HepG2 (cell line): ENCODE measurements around the gene NABP1. TPM values are rescaled to one million over a fixed set of nuclear protein-coding genes. Genes with fewer than 3 reads are reported as not detected.

ENCODE experiments used
- FOXA3 ChIP-seq: IDR thresholded peaks from 2 replicates; pipeline ENCODE4 v1.6.1; 2016; ENCODE audit warnings: missing genetic modification reagents, missing compliant biosample characterization
- GZF1 ChIP-seq: sonication (generic); formaldehyde crosslinking; IDR thresholded peaks from 2 replicates; pipeline ENCODE4 v1.5.1; 2020; ENCODE audit warnings: mild to moderate bottlenecking, missing genetic modification reagents
- KMT2A ChIP-seq: sonication (generic); formaldehyde crosslinking; IDR thresholded peaks from 2 replicates; pipeline ENCODE4 v1.4.0; 2020; ENCODE audit warnings: missing genetic modification reagents
- MYC ChIP-seq: sonication (generic); formaldehyde crosslinking; IDR thresholded peaks from 2 replicates; pipeline ENCODE4 v1.9.0; 2021; ENCODE audit warnings: missing genetic modification reagents, borderline replicate concordance
- NFATC3 ChIP-seq: sonication (generic); formaldehyde crosslinking; IDR thresholded peaks from 2 replicates; pipeline ENCODE4 v1.5.1; 2020; ENCODE audit warnings: mild to moderate bottlenecking, missing genetic modification reagents
- RFXANK ChIP-seq: IDR thresholded peaks from 2 replicates; pipeline ENCODE4 v1.6.1; 2016
- SRY ChIP-seq: sonication (generic); formaldehyde crosslinking; IDR thresholded peaks from 2 replicates; pipeline ENCODE4 v1.8.0; 2022; ENCODE audit warnings: mild to moderate bottlenecking, missing genetic modification reagents
- THRA ChIP-seq: sonication (generic); formaldehyde crosslinking; IDR thresholded peaks from 2 replicates; pipeline ENCODE4 v1.4.0; 2020; ENCODE audit warnings: missing genetic modification reagents, borderline replicate concordance
- XBP1 ChIP-seq: sonication (generic); formaldehyde crosslinking; IDR thresholded peaks from 2 replicates; pipeline ENCODE4 v1.5.0; 2020; ENCODE audit warnings: missing genetic modification reagents
- ZBTB33 ChIP-seq: sonication (generic); formaldehyde crosslinking; IDR thresholded peaks from 2 replicates; pipeline ENCODE4 v1.4.0; 2020; ENCODE audit warnings: missing genetic modification reagents
- ZMYM3 ChIP-seq: sonication (generic); formaldehyde crosslinking; IDR thresholded peaks from 2 replicates; pipeline ENCODE4 v1.5.1; 2020; ENCODE audit warnings: mild to moderate bottlenecking, missing genetic modification reagents
- ZNF101 ChIP-seq: sonication (generic); formaldehyde crosslinking; IDR thresholded peaks from 2 replicates; pipeline ENCODE4 v1.4.0; 2020; ENCODE audit warnings: mild to moderate bottlenecking, low read depth, missing genetic modification reagents, borderline replicate concordance
- ZNF274 ChIP-seq: sonication (generic); formaldehyde crosslinking; IDR thresholded peaks from 2 replicates; pipeline ENCODE4 v1.5.1; 2020; ENCODE audit warnings: mild to moderate bottlenecking, missing genetic modification reagents
- ZNF501 ChIP-seq: sonication (generic); formaldehyde crosslinking; IDR thresholded peaks from 2 replicates; pipeline ENCODE4 v1.5.1; 2020; ENCODE audit warnings: mild to moderate bottlenecking, moderate library complexity, missing genetic modification reagents
- ZNF547 ChIP-seq: sonication (generic); formaldehyde crosslinking; IDR thresholded peaks from 2 replicates; pipeline ENCODE4 v1.5.1; 2020; ENCODE audit warnings: mild to moderate bottlenecking, missing genetic modification reagents
- ZNF569 ChIP-seq: sonication (generic); formaldehyde crosslinking; IDR thresholded peaks from 2 replicates; pipeline ENCODE4 v1.5.0; 2020; ENCODE audit warnings: mild to moderate bottlenecking, missing genetic modification reagents, moderate library complexity, borderline replicate concordance
- ZNF672 ChIP-seq: sonication (generic); formaldehyde crosslinking; IDR thresholded peaks from 2 replicates; pipeline ENCODE4 v1.8.1; 2022; ENCODE audit warnings: missing genetic modification reagents
- ZNF782 ChIP-seq: sonication (generic); formaldehyde crosslinking; IDR thresholded peaks from 2 replicates; pipeline ENCODE4 v1.4.0; 2020; ENCODE audit warnings: missing genetic modification reagents, mild to moderate bottlenecking, borderline replicate concordance
- polyA plus RNA-seq, 8 experiments: library from polyadenylated mRNA; depleted of rRNA in 3 of 8; stranded (reverse) in 7 of 8; unstranded in 1 of 8; fragments of >200 nt; fragmentation: Illumina TruSeq in 4 of 8; extraction: Trizol in 4 of 8; gene quantifications; 2 replicates each; pipeline versions ENCODE4 v1.2.1 to v1.2.3, GENCODE V29; 2011 to 2016; ENCODE audit warnings: low read depth in 4 of 8, missing spikeins in 1 of 8, mixed read lengths in 1 of 8; ENCODE audit not compliant: insufficient read depth in 1 of 8
- total RNA-seq, 5 experiments: library from RNA; depleted of rRNA; stranded (reverse); fragments of >200 nt; fragmentation: Illumina TruSeq; extraction: Trizol; gene quantifications; 2 replicates each; pipeline ENCODE4 v1.2.3, GENCODE V29; 2016; ENCODE audit warnings: low read depth in 1 of 5
- TF ChIP-seq, protein P1 (sequence below): sonication (generic); formaldehyde crosslinking; IDR thresholded peaks from 2 replicates; pipeline ENCODE4 v1.4.0; 2020; ENCODE audit warnings: missing genetic modification reagents

Gene NABP1
- total and polyA plus RNA-seq, 2 of the 13 experiments (the other 11 are each of a cell fraction or from before 2014, with no cell fraction given), result 14.9 to 19.8 TPM

GRCh38 chr2:191677646-191678436, at the start of gene NABP1 (continued):
- peak; percentile 73 for TF ChIP-seq THRA (CRISPR knock-in tag)
- TF ChIP-seq ZNF569 (CRISPR knock-in tag), result no peak; the same call in 1 of the 2 replicates
- TF ChIP-seq ZNF501 (CRISPR knock-in tag), result peak; percentile 93
- peak; percentile 86; the same call in 1 of the 2 replicates for TF ChIP-seq RFXANK (CRISPR knock-in tag)
- 0 out of 2 replicates have a peak, but pooled peaks have one; percentile 59 for TF ChIP-seq ZNF672 (CRISPR knock-in tag)
- TF ChIP-seq, protein P1, sequence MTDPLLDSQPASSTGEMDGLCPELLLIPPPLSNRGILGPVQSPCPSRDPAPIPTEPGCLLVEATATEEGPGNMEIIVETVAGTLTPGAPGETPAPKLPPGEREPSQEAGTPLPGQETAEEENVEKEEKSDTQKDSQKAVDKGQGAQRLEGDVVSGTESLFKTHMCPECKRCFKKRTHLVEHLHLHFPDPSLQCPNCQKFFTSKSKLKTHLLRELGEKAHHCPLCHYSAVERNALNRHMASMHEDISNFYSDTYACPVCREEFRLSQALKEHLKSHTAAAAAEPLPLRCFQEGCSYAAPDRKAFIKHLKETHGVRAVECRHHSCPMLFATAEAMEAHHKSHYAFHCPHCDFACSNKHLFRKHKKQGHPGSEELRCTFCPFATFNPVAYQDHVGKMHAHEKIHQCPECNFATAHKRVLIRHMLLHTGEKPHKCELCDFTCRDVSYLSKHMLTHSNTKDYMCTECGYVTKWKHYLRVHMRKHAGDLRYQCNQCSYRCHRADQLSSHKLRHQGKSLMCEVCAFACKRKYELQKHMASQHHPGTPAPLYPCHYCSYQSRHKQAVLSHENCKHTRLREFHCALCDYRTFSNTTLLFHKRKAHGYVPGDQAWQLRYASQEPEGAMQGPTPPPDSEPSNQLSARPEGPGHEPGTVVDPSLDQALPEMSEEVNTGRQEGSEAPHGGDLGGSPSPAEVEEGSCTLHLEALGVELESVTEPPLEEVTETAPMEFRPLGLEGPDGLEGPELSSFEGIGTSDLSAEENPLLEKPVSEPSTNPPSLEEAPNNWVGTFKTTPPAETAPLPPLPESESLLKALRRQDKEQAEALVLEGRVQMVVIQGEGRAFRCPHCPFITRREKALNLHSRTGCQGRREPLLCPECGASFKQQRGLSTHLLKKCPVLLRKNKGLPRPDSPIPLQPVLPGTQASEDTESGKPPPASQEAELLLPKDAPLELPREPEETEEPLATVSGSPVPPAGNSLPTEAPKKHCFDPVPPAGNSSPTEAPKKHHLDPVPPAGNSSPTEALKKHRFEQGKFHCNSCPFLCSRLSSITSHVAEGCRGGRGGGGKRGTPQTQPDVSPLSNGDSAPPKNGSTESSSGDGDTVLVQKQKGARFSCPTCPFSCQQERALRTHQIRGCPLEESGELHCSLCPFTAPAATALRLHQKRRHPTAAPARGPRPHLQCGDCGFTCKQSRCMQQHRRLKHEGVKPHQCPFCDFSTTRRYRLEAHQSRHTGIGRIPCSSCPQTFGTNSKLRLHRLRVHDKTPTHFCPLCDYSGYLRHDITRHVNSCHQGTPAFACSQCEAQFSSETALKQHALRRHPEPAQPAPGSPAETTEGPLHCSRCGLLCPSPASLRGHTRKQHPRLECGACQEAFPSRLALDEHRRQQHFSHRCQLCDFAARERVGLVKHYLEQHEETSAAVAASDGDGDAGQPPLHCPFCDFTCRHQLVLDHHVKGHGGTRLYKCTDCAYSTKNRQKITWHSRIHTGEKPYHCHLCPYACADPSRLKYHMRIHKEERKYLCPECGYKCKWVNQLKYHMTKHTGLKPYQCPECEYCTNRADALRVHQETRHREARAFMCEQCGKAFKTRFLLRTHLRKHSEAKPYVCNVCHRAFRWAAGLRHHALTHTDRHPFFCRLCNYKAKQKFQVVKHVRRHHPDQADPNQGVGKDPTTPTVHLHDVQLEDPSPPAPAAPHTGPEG, result peak; percentile 89
- peak; percentile 33; the same call in 1 of the 2 replicates for TF ChIP-seq ZBTB33 (CRISPR knock-in tag)
- no peak; the same call in 1 of the 2 replicates for TF ChIP-seq XBP1 (CRISPR knock-in tag)
- peak; percentile 82 for TF ChIP-seq SRY (CRISPR knock-in tag)
- TF ChIP-seq MYC, result peak; percentile 87
- 0 out of 2 replicates have a peak, but pooled peaks have one; percentile 69 for TF ChIP-seq GZF1 (CRISPR knock-in tag)
- TF ChIP-seq KMT2A (CRISPR knock-in tag), result peak; percentile 79
- TF ChIP-seq ZNF274 (CRISPR knock-in tag), result peak; percentile 87
- no peak; the same call in 1 of the 2 replicates for TF ChIP-seq ZNF547
- TF ChIP-seq ZNF782, result no peak; the same call in 1 of the 2 replicates
- 0 out of 2 replicates have a peak, but pooled peaks have one; percentile 56 for TF ChIP-seq NFATC3
- peak; percentile 82 for TF ChIP-seq FOXA3 (CRISPR knock-in tag)
- TF ChIP-seq ZMYM3, result no peak; the same call in 1 of the 2 replicates
- TF ChIP-seq ZNF101 (CRISPR knock-in tag), result peak; percentile 28; the same call in 1 of the 2 replicates
